Activated CD4-positive, alpha-beta T cell treated with anti-CD3 and anti-CD28 coated beads for 1 hour (primary cell): ENCODE results near the gene POLR2I.
A peak's percentile ranks its signal among the peaks of the same experiment; 100 is the strongest.
"Not testable (repeated sequence)": the region's sequence is repeated elsewhere in the genome, so short reads cannot be mapped to it uniquely, and the experiment has no call there.

Experiments
- DNase-seq: peaks from one replicate; pipeline ENCODE4 v3.0.0-alpha.2; 2020

POLR2I gene

GRCh38 chr19:36131221-36131620 is 16.5 kb upstream of the POLR2I start:
- DNase-seq, result not testable (repeated sequence)

- no peak for DNase-seq
Measured at GRCh38 chr19:36128392-36128736, 13.7 kb upstream of the POLR2I start.

GRCh38 chr19:36125557-36125956 is 10.9 kb upstream of the POLR2I start:
- DNase-seq, result no peak

GRCh38 chr19:36121486-36122124 is 6.9 kb upstream of the POLR2I start:
- DNase-seq, result no peak

- no peak for DNase-seq
Measured at GRCh38 chr19:36120984-36121358, 6.3 kb upstream of the POLR2I start.

GRCh38 chr19:36120092-36120983 is 5.7 kb upstream of the POLR2I start:
- DNase-seq, result no peak

GRCh38 chr19:36116344-36116637 is 1.6 kb upstream of the POLR2I start:
- DNase-seq, result no peak

GRCh38 chr19:36115453-36116343 is 1.0 kb upstream of the POLR2I start, which contains the start of gene TBCB:
TBCB (plus strand) TSS chr19:36115468; CDS start chr19:36115561, 93 bp downstream.
- DNase-seq, result peak; percentile 80

GRCh38 chr19:36113894-36114720 is 568 bp downstream of the POLR2I start:
- no peak for DNase-seq

GRCh38 chr19:36113425-36113824 is 1.2 kb downstream of the POLR2I start:
- no peak for DNase-seq

GRCh38 chr19:36112678-36113077 is 2.0 kb downstream of the POLR2I start:
- no peak for DNase-seq

- no peak for DNase-seq
Measured at GRCh38 chr19:36111200-36111539, 3.5 kb downstream of the POLR2I start.

GRCh38 chr19:36110487-36111199 is 4.0 kb downstream of the POLR2I start, which contains the start of gene OVOL3:
OVOL3 (plus strand) TSS chr19:36111143; CDS start chr19:36111203, 60 bp downstream.
- DNase-seq, result no peak

- no peak for DNase-seq
Measured at GRCh38 chr19:36108684-36109083, 6.0 kb downstream of the POLR2I start.

GRCh38 chr19:36106991-36107390 is 7.7 kb downstream of the POLR2I start:
- no peak for DNase-seq

- no peak for DNase-seq
Measured at GRCh38 chr19:36106441-36106840, 8.2 kb downstream of the POLR2I start.

- no peak for DNase-seq
Measured at GRCh38 chr19:36103842-36104552, 10.7 kb downstream of the POLR2I start.

GRCh38 chr19:36103040-36103626 is 11.5 kb downstream of the POLR2I start:
- DNase-seq, result no peak

- no peak for DNase-seq
Measured at GRCh38 chr19:36101550-36102327, 12.9 kb downstream of the POLR2I start.

- DNase-seq, result no peak
Measured at GRCh38 chr19:36100476-36100875, 14.2 kb downstream of the POLR2I start.
